Endothelial cell (in vitro differentiated cells): ENCODE measurements around the gene UBASH3A. TPM values are rescaled to one million over a fixed set of nuclear protein-coding genes. Genes with fewer than 3 reads are reported as not detected.

Experiments used
- DNase-seq: peaks from one replicate; pipeline ENCODE4 v3.0.0; 2021; ENCODE audit warnings: low spot score
- H3K27ac Mint-ChIP-seq: one replicate; pipeline ENCODE4 v1.8.0; 2021; ENCODE audit warnings: mixed read lengths, inconsistent platforms; ENCODE audit not compliant: unreplicated experiment
- H3K27me3 Mint-ChIP-seq: one replicate; pipeline ENCODE4 v1.8.0; 2021; ENCODE audit warnings: mild to moderate bottlenecking, moderate library complexity, mixed read lengths, inconsistent platforms; ENCODE audit not compliant: unreplicated experiment
- H3K36me3 Mint-ChIP-seq: one replicate; pipeline ENCODE4 v1.8.0; 2021; ENCODE audit warnings: mild to moderate bottlenecking, low read depth, mixed read lengths, inconsistent platforms; ENCODE audit not compliant: unreplicated experiment
- H3K4me1 Mint-ChIP-seq: one replicate; pipeline ENCODE4 v1.8.0; 2021; ENCODE audit warnings: mild to moderate bottlenecking, mixed read lengths, inconsistent platforms; ENCODE audit not compliant: unreplicated experiment
- H3K4me3 Mint-ChIP-seq: one replicate; pipeline ENCODE4 v1.8.0; 2021; ENCODE audit warnings: mild to moderate bottlenecking, mixed read lengths, inconsistent platforms; ENCODE audit not compliant: unreplicated experiment
- H3K9me3 Mint-ChIP-seq: one replicate; pipeline ENCODE4 v1.8.0; 2021; ENCODE audit warnings: mixed read lengths, inconsistent platforms; ENCODE audit not compliant: unreplicated experiment
- CTCF ChIP-seq: fragments of 200-600 bp; sonication (generic); IDR thresholded peaks from one replicate; pipeline ENCODE4 v1.5.0; 2021; ENCODE audit warnings: antibody characterized with exemption; ENCODE audit not compliant: unreplicated experiment
- total RNA-seq: library from RNA; stranded (reverse); fragmentation: NEBNext Ultra II Directional; extraction: Animal tissue kit (Norgen Biotek cat#: 25700); gene quantifications from one replicate; pipeline ENCODE4 v1.2.1, GENCODE V29; 2021; ENCODE audit not compliant: unreplicated experiment

UBASH3A gene
- total RNA-seq, 1 donor from 2014 or later = not detected

GRCh38 chr21:42413500-42413899 lies 9.8 kb downstream of the UBASH3A start:
- peaks cover 12% of the 10 kb centered on the region for H3K27me3 Mint-ChIP-seq
- no peak overlapping the region for H3K4me3 Mint-ChIP-seq
- no peaks in the 10 kb centered on the region for H3K36me3 Mint-ChIP-seq
- peaks cover 3% of the 10 kb centered on the region for H3K4me1 Mint-ChIP-seq
- H3K27ac Mint-ChIP-seq = no peak overlapping the region
- DNase-seq = no peak
- no peaks in the 10 kb centered on the region for H3K9me3 Mint-ChIP-seq
- no peak for TF ChIP-seq CTCF

GRCh38 chr21:42414066-42414465 lies 10.4 kb downstream of the UBASH3A start:
- H3K4me1 Mint-ChIP-seq = peaks cover 3% of the 10 kb centered on the region
- no peaks in the 10 kb centered on the region for H3K36me3 Mint-ChIP-seq

GRCh38 chr21:42414553-42414927 lies 10.8 kb downstream of the UBASH3A start:
- DNase-seq = no peak
- no peak for TF ChIP-seq CTCF
- H3K27ac Mint-ChIP-seq = no peak overlapping the region
- H3K4me1 Mint-ChIP-seq = peaks cover 3% of the 10 kb centered on the region
- peaks cover 9% of the 10 kb centered on the region for H3K27me3 Mint-ChIP-seq
- no peaks in the 10 kb centered on the region for H3K9me3 Mint-ChIP-seq
- no peak overlapping the region for H3K4me3 Mint-ChIP-seq
- no peaks in the 10 kb centered on the region for H3K36me3 Mint-ChIP-seq

More at GRCh38 chr21:42414066-42414465, 10.4 kb downstream of the UBASH3A start:
- Mint-ChIP-seq H3K27me3 (peaks cover 12% of the 10 kb centered on the region), H3K9me3 (no peaks in the 10 kb centered on the region), H3K27ac (no peak overlapping the region), H3K4me3 (no peak overlapping the region)
- no peak for DNase-seq
- TF ChIP-seq CTCF = no peak

- TF ChIP-seq CTCF = no peak
- no peak for DNase-seq
- Mint-ChIP-seq H3K27ac (no peak overlapping the region), H3K36me3 (no peaks in the 10 kb centered on the region), H3K9me3 (no peaks in the 10 kb centered on the region), H3K4me1 (peaks cover 3% of the 10 kb centered on the region), H3K27me3 (peaks cover 6% of the 10 kb centered on the region), H3K4me3 (no peak overlapping the region)
Measured at GRCh38 chr21:42414928-42415769, 11.4 kb downstream of the UBASH3A start.

GRCh38 chr21:42417533-42417932 lies 13.8 kb downstream of the UBASH3A start:
- Mint-ChIP-seq H3K9me3 (no peaks in the 10 kb centered on the region), H3K4me1 (peaks cover 3% of the 10 kb centered on the region), H3K36me3 (no peaks in the 10 kb centered on the region), H3K4me3 (no peak overlapping the region), H3K27me3 (peaks cover 4% of the 10 kb centered on the region), H3K27ac (no peak overlapping the region)
- DNase-seq = no peak
- TF ChIP-seq CTCF = no peak
